Pancreas (tissue), 10 donors: ENCODE measurements around the gene KCNQ1OT1. TPM values are rescaled to one million over a fixed set of nuclear protein-coding genes. Genes with fewer than 3 reads are reported as not detected.
"Not testable (repeated sequence)": the region's sequence is repeated elsewhere in the genome, so short reads cannot be mapped to it uniquely, and the experiment has no call there.

ENCODE experiments used
- ATAC-seq, 4 donors: fragments of 200-7000 bp; cut with Tn5 transposase; one replicate each; pipeline versions ENCODE4 v1.8.0 to v1.9.1; 2020; ENCODE audit warnings: mild to moderate bottlenecking in 4 of 4, moderate library complexity in 4 of 4
- DNase-seq, 6 donors: peaks; one replicate each; pipeline ENCODE4 v3.0.0-alpha.2; 2020
- FAIRE-seq: peaks from 2 replicates; lab custom pipeline; 2012; peaks lifted over from hg19 to GRCh38; lab: Jason Lieb, UNC
- H3K27ac ChIP-seq, 4 donors: fragments of 200-600 bp; sonication (generic); 1 replicate in 3 of 4; 2 replicates in 1 of 4; pipeline versions ENCODE4 v1.5.0 to v1.8.0; 2020
- H3K27me3 ChIP-seq, 4 donors: fragments of 200-600 bp; one replicate each; pipeline ENCODE4 v1.8.0; 2021
- H3K36me3 ChIP-seq, 3 donors: fragments of 200-600 bp; sonication (generic) in 1 of 3; one replicate each; pipeline versions ENCODE4 v1.5.0 to v1.8.0; 2020 to 2021
- H3K4me1 ChIP-seq, 3 donors: fragments of 200-600 bp; one replicate each; pipeline ENCODE4 v1.8.0; 2021
- H3K4me3 ChIP-seq, 4 donors: fragments of 200-600 bp; sonication (generic) in 2 of 4; one replicate each; pipeline versions ENCODE4 v1.5.0 to v1.8.0; 2020 to 2021
- H3K9me3 ChIP-seq, 4 donors: fragments of 200-600 bp; one replicate each; pipeline ENCODE4 v1.8.0; 2021
- CTCF ChIP-seq, 4 donors: fragments of 200-600 bp; sonication (generic) in 3 of 4; IDR thresholded peaks; one replicate each; pipeline versions ENCODE4 v1.5.0 to v1.8.0; 2021; ENCODE audit warnings: antibody characterized with exemption in 4 of 4
- WGBS, 2 donors: extraction: QIAGEN DNeasy Blood & Tissue Kit; methylation state at CpG; one replicate each; pipeline ENCODE4 v1.1.7; 2013; 5-methylcytosine and 5-hydroxymethylcytosine counted together
- intact Hi-C, 3 donors: fragments of 100-400 bp; cut with DNase I; formaldehyde crosslinking; loops; one replicate each; pipeline versions ENCODE4 v1.11.1 to v1.14.2; 2022
- polyA plus RNA-seq, 2 donors: library from polyadenylated mRNA; stranded (reverse); fragments of 200-250 nt; gene quantifications; one replicate each; pipeline ENCODE4 v1.2.3, GENCODE V29; 2013
- total RNA-seq, 6 donors: library from RNA; stranded (reverse); fragmentation: NEBNext Ultra II Directional in 4 of 6; extraction: Animal tissue kit (Norgen Biotek cat#: 25700) in 4 of 6; gene quantifications; one replicate each; pipeline versions ENCODE4 v1.2.1 to v1.2.4, GENCODE V29; 2021 to 2023
- donor health status: healthy with polysubstance abuse.
- donor health status: DM: no; HTN: no; CAD: no; lungs with moderate emphysema.
- donor health status: DM: no; HTN: no; CAD: no.
- donor health status: control.
- donor health status: control.
- donor health status: Bipolar disorder and iron deficiency.
- donor health status: DM: yes; HTN: yes; CAD: no.
- donor health status: DM: no; HTN: no; CAD: no.
- donor health status: DM: no; HTN: no; CAD: no.
- donor health status: DM: yes; HTN: yes; CAD: no.

Gene KCNQ1OT1
- total and polyA plus RNA-seq, 8 donors: 0.31 to 1.9 (median 1.4) TPM

- TF ChIP-seq CTCF (IDR thresholded peaks at IDR 0.05): no peak
- ATAC-seq (no peak), FAIRE-seq (no peak), DNase-seq (no peak)
- Histone ChIP-seq H3K4me3 (no peak overlapping the region), H3K27ac (no peak overlapping the region), H3K27me3 (no peaks in the 10 kb centered on the region), H3K36me3 (no peaks in the 10 kb centered on the region), H3K9me3 (no peaks in the 10 kb centered on the region), H3K4me1 (no peaks in the 10 kb centered on the region)
- intact Hi-C loops: no loop called here
- 85 to 94% methylated on average over 1 of the region's 1 CpG for WGBS, 2 donors
These were observed 58.2 kb downstream of the KCNQ1OT1 start for GRCh38 chr11:2641623-2642022.

- FAIRE-seq: not testable (repeated sequence)
These were observed 60.0 kb downstream of the KCNQ1OT1 start for GRCh38 chr11:2639763-2640162.

GRCh38 chr11:2631161-2631560 is 68.6 kb downstream of the KCNQ1OT1 start:
- no peak overlapping the region for H3K27ac ChIP-seq
- no peaks in the 10 kb centered on the region for H3K36me3 ChIP-seq
- peaks cover 0 to 6% (median 0%) of the 10 kb centered on the region in 4 donors for H3K9me3 ChIP-seq
- intact Hi-C loops: no loop called here
- H3K4me1 ChIP-seq: no peaks in the 10 kb centered on the region
- ATAC-seq: no peak
- no peak for DNase-seq
- FAIRE-seq: no peak
- 70% methylated on average over 1 of the region's 1 CpG for WGBS, 2 donors
- no peak for TF ChIP-seq CTCF (IDR thresholded peaks at IDR 0.05)
- no peaks in the 10 kb centered on the region for H3K27me3 ChIP-seq
- no peak overlapping the region for H3K4me3 ChIP-seq

More at GRCh38 chr11:2639763-2640162, 60.0 kb downstream of the KCNQ1OT1 start:
- 92 to 95% methylated on average over 12 to 13 of the region's 13 CpGs for WGBS, 2 donors
- DNase-seq, intact Hi-C loops, H3K36me3 ChIP-seq, H3K27me3 ChIP-seq, H3K4me3 ChIP-seq, H3K9me3 ChIP-seq, H3K4me1 ChIP-seq, ATAC-seq, H3K27ac ChIP-seq: not testable (repeated sequence)

GRCh38 chr11:2630679-2631078 is 69.1 kb downstream of the KCNQ1OT1 start:
- intact Hi-C loops: no loop called here
- H3K9me3 ChIP-seq: peaks cover 0 to 6% (median 0%) of the 10 kb centered on the region in 4 donors
- FAIRE-seq: no peak

GRCh38 chr11:2625183-2625582 is 74.6 kb downstream of the KCNQ1OT1 start:
- TF ChIP-seq CTCF (IDR thresholded peaks at IDR 0.05): no peak
- no peak for ATAC-seq
- Histone ChIP-seq H3K27ac (no peak overlapping the region), H3K36me3 (no peaks in the 10 kb centered on the region), H3K4me1 (no peaks in the 10 kb centered on the region), H3K4me3 (no peak overlapping the region), H3K9me3 (no peaks in the 10 kb centered on the region), H3K27me3 (no peaks in the 10 kb centered on the region)
- 62 to 65% methylated on average over 3 of the region's 3 CpGs for WGBS, 2 donors
- FAIRE-seq: no peak
- intact Hi-C loops: no loop called here
- DNase-seq: no peak

More at GRCh38 chr11:2630679-2631078, 69.1 kb downstream of the KCNQ1OT1 start:
- TF ChIP-seq CTCF (IDR thresholded peaks at IDR 0.05): no peak
- DNase-seq (no peak), ATAC-seq (no peak)
- 94 to 96% methylated on average over 1 of the region's 1 CpG for WGBS, 2 donors
- H3K27ac ChIP-seq: no peak overlapping the region
- H3K4me1 ChIP-seq: no peaks in the 10 kb centered on the region
- no peaks in the 10 kb centered on the region for H3K27me3 ChIP-seq
- H3K36me3 ChIP-seq: no peaks in the 10 kb centered on the region
- no peak overlapping the region for H3K4me3 ChIP-seq
